HG02885 (cell line): Measurements from ENCODE around the gene MPC2.
"Not testable (repeated sequence)": the region's sequence is repeated elsewhere in the genome, so short reads cannot be mapped to it uniquely, and the experiment has no call there.

Source experiments
- ATAC-seq: cut with Tn5 transposase; IDR thresholded peaks from one replicate; pipeline ENCODE4 v1.9.1; 2021; ENCODE audit warnings: mild to moderate bottlenecking; ENCODE audit not compliant: unreplicated experiment, poor library complexity

MPC2 gene

GRCh38 chr1:167910530-167910929 is 26.3 kb downstream of the MPC2 start:
- ATAC-seq, result no peak

- ATAC-seq, result no peak
These were observed 27.1 kb downstream of the MPC2 start for GRCh38 chr1:167909691-167910180.

- ATAC-seq, result no peak
These were observed 31.2 kb downstream of the MPC2 start for GRCh38 chr1:167905671-167906070.

GRCh38 chr1:167905182-167905581 is 31.7 kb downstream of the MPC2 start:
- no peak for ATAC-seq

- no peak for ATAC-seq
These were observed 32.2 kb downstream of the MPC2 start for GRCh38 chr1:167904652-167905130.

GRCh38 chr1:167900907-167901306 is 36.0 kb downstream of the MPC2 start:
- no peak for ATAC-seq

- ATAC-seq, result peak; percentile 84
These were observed 37.6 kb downstream of the MPC2 start for GRCh38 chr1:167899253-167899681.

GRCh38 chr1:167898578-167899222 is 38.2 kb downstream of the MPC2 start:
- ATAC-seq, result peak; percentile 22

GRCh38 chr1:167893798-167894197 is 43.1 kb downstream of the MPC2 start:
- ATAC-seq, result no peak

- no peak for ATAC-seq
These were observed 46.5 kb downstream of the MPC2 start for GRCh38 chr1:167890400-167890799.

GRCh38 chr1:167887187-167887586 is 49.7 kb downstream of the MPC2 start:
- ATAC-seq, result not testable (repeated sequence)

- no peak for ATAC-seq
These were observed 54.5 kb downstream of the MPC2 start for GRCh38 chr1:167882376-167882775.

- no peak for ATAC-seq
These were observed 55.1 kb downstream of the MPC2 start for GRCh38 chr1:167881786-167882185.

- ATAC-seq, result no peak
These were observed 55.8 kb downstream of the MPC2 start for GRCh38 chr1:167881069-167881468.

- ATAC-seq, result no peak
These were observed 56.3 kb downstream of the MPC2 start for GRCh38 chr1:167880580-167881021.

- ATAC-seq, result no peak
These were observed 57.4 kb downstream of the MPC2 start for GRCh38 chr1:167879508-167879907.

GRCh38 chr1:167878372-167879160 is 58.3 kb downstream of the MPC2 start:
- ATAC-seq, result no peak

- no peak for ATAC-seq
These were observed 60.2 kb downstream of the MPC2 start for GRCh38 chr1:167876597-167877175.

- ATAC-seq, result no peak
These were observed 65.5 kb downstream of the MPC2 start for GRCh38 chr1:167871331-167871730.

GRCh38 chr1:167869157-167870001 is 67.5 kb downstream of the MPC2 start:
- ATAC-seq, result not testable (repeated sequence)
